ENCODE results near the gene EPB41L3. TPM values are rescaled to one million over a fixed set of nuclear protein-coding genes. Genes with fewer than 3 reads are reported as not detected.

The EPB41L3 gene
- polyA plus RNA-seq, 1 donor from 2014 or later, result 19.6 TPM

GRCh38 chr18:5546660-5547059 lies 2.9 kb upstream of the EPB41L3 start:
- TF ChIP-seq SMC3 (conservative IDR thresholded peaks at IDR 0.05; ENCODE audit: poor library complexity), result peak; percentile 83
- peak; percentile 81 for TF ChIP-seq CTCF (IDR thresholded peaks at IDR 0.05; ENCODE audit: poor library complexity, severe bottlenecking)
- TF ChIP-seq EP300 (conservative IDR thresholded peaks at IDR 0.05; ENCODE audit: poor library complexity, severe bottlenecking), result no peak
- no peak for TF ChIP-seq EZH2 (IDR thresholded peaks at IDR 0.05; ENCODE audit: borderline replicate concordance, insufficient read depth, low read length, poor library complexity, severe bottlenecking)
- peak; percentile 80 for TF ChIP-seq RAD21 (conservative IDR thresholded peaks at IDR 0.05)
- H4K20me1 ChIP-seq (ENCODE audit: insufficient read depth), result no peaks in the 10 kb centered on the region
- no peak overlapping the region for H2AFZ ChIP-seq (ENCODE audit: low read depth, low read length)
- no peak overlapping the region for H3K9ac ChIP-seq (ENCODE audit: low read length)
- H3K27ac ChIP-seq (ENCODE audit: low read length), result no peak overlapping the region
- H3K79me2 ChIP-seq (replicated peaks; ENCODE audit: insufficient read depth, low read length), result no peaks in the 10 kb centered on the region
- H3K4me3 ChIP-seq (ENCODE audit: low read length), result no peak overlapping the region
- no peaks in the 10 kb centered on the region for H3F3A ChIP-seq (ENCODE audit: insufficient read depth, low read length, poor library complexity, severe bottlenecking)
- peaks cover 26% of the 10 kb centered on the region for H3K27me3 ChIP-seq (ENCODE audit: insufficient read depth, low read depth, low read length)
- H3K9me2 ChIP-seq (ENCODE audit: insufficient read depth, low read length), result no peaks in the 10 kb centered on the region
- H3K9me3 ChIP-seq (ENCODE audit: low read length), result no peaks in the 10 kb centered on the region
- H3K36me3 ChIP-seq (ENCODE audit: insufficient read depth, low read length), result no peaks in the 10 kb centered on the region
- H3K4me2 ChIP-seq (ENCODE audit: low read length), result no peak overlapping the region

GRCh38 chr18:5543036-5543680 lies 639 bp downstream of the EPB41L3 start:
- TF ChIP-seq SMC3 (conservative IDR thresholded peaks at IDR 0.05; ENCODE audit: poor library complexity), result peak; percentile 18
- TF ChIP-seq REST (IDR thresholded peaks at IDR 0.05; ENCODE audit: borderline replicate concordance), result no peak
- peaks cover 31% of the 10 kb centered on the region for H3K27me3 ChIP-seq (ENCODE audit: insufficient read depth, low read depth, low read length)
- no peaks in the 10 kb centered on the region for H4K20me1 ChIP-seq (ENCODE audit: insufficient read depth)
- no peak overlapping the region for H3K27ac ChIP-seq (ENCODE audit: low read length)
- H3F3A ChIP-seq (ENCODE audit: insufficient read depth, low read length, poor library complexity, severe bottlenecking), result no peaks in the 10 kb centered on the region
- peak overlapping the region; percentile 56 for H3K9ac ChIP-seq (ENCODE audit: low read length)
- H3K36me3 ChIP-seq (ENCODE audit: insufficient read depth, low read length), result no peaks in the 10 kb centered on the region
- no peaks in the 10 kb centered on the region for H3K79me2 ChIP-seq (replicated peaks; ENCODE audit: insufficient read depth, low read length)
- no peaks in the 10 kb centered on the region for H3K9me2 ChIP-seq (ENCODE audit: insufficient read depth, low read length)
- peak overlapping the region; percentile 85 for H3K4me3 ChIP-seq (ENCODE audit: low read length)
- peak overlapping the region; percentile 37 for H3K4me2 ChIP-seq (ENCODE audit: low read length)
- no peaks in the 10 kb centered on the region for H3K9me3 ChIP-seq (ENCODE audit: low read length)
- H2AFZ ChIP-seq (ENCODE audit: low read depth, low read length), result no peak overlapping the region

GRCh38 chr18:5542515-5543035 lies 1.2 kb downstream of the EPB41L3 start:
- Histone ChIP-seq H3F3A (ENCODE audit: insufficient read depth, low read length, poor library complexity, severe bottlenecking) (no peaks in the 10 kb centered on the region), H3K27ac (ENCODE audit: low read length) (no peak overlapping the region), H3K36me3 (ENCODE audit: insufficient read depth, low read length) (no peaks in the 10 kb centered on the region), H3K9me3 (ENCODE audit: low read length) (no peaks in the 10 kb centered on the region), H3K79me2 (replicated peaks; ENCODE audit: insufficient read depth, low read length) (no peaks in the 10 kb centered on the region), H3K4me2 (ENCODE audit: low read length) (peak overlapping the region; percentile 37), H4K20me1 (ENCODE audit: insufficient read depth) (no peaks in the 10 kb centered on the region), H2AFZ (ENCODE audit: low read depth, low read length) (no peak overlapping the region), H3K27me3 (ENCODE audit: insufficient read depth, low read depth, low read length) (peaks cover 31% of the 10 kb centered on the region), H3K9me2 (ENCODE audit: insufficient read depth, low read length) (no peaks in the 10 kb centered on the region), H3K4me3 (ENCODE audit: low read length) (peak overlapping the region; percentile 85), H3K9ac (ENCODE audit: low read length) (peak overlapping the region; percentile 56)
- TF ChIP-seq TAF1 (IDR thresholded peaks at IDR 0.05; ENCODE audit: low read depth) (no peak), EP300 (conservative IDR thresholded peaks at IDR 0.05; ENCODE audit: poor library complexity, severe bottlenecking) (no peak), CTCF (IDR thresholded peaks at IDR 0.05; ENCODE audit: poor library complexity, severe bottlenecking) (no peak), SMC3 (conservative IDR thresholded peaks at IDR 0.05; ENCODE audit: poor library complexity) (no peak), POLR2AphosphoS5 (IDR thresholded peaks at IDR 0.05) (no peak), EZH2 (IDR thresholded peaks at IDR 0.05; ENCODE audit: borderline replicate concordance, insufficient read depth, low read length, poor library complexity, severe bottlenecking) (no peak), REST (IDR thresholded peaks at IDR 0.05; ENCODE audit: borderline replicate concordance) (no peak), RAD21 (conservative IDR thresholded peaks at IDR 0.05) (no peak), MXI1 (conservative IDR thresholded peaks at IDR 0.05; ENCODE audit: poor library complexity, severe bottlenecking) (no peak)

All from neural cell (in vitro differentiated cells).